ENCODE results near the gene RPS6KA3. TPM values are rescaled to one million over a fixed set of nuclear protein-coding genes. Genes with fewer than 3 reads are reported as not detected.

Gene RPS6KA3
- total and polyA plus RNA-seq, 9 of the 15 experiments (the other 6 are each of a cell fraction or from before 2014, with no cell fraction given) = 10.9 to 61.9 (median 37.4) TPM

- Histone ChIP-seq H3K9ac (ENCODE audit: insufficient read depth in 1 of 2, low read depth in 2 of 2, low read length in 2 of 2) (no peak overlapping the region), H3K4me1 (replicated peaks in 1 of 2; ENCODE audit: control insufficient read depth in 2 of 2, insufficient read depth in 2 of 2, low read length in 2 of 2) (no peaks in the 10 kb centered on the region), H3K79me2 (ENCODE audit: control insufficient read depth, insufficient read depth, low read length) (no peaks in the 10 kb centered on the region), H3K27me3 (ENCODE audit: control insufficient read depth in 2 of 2, insufficient read depth in 2 of 2, low read length in 2 of 2) (no peaks in the 10 kb centered on the region), H2AFZ (ENCODE audit: low read depth, low read length) (no peak overlapping the region), H3K9me3 (replicated peaks; ENCODE audit: control insufficient read depth, insufficient read depth, low read depth, low read length) (no peaks in the 10 kb centered on the region), H3K4me3 (no peak overlapping the region), H3K36me3 (ENCODE audit: control insufficient read depth, insufficient read depth, low read length) (no peaks in the 10 kb centered on the region), H3K27ac (ENCODE audit: extremely low read depth, low read depth, low read length) (no peak overlapping the region), H4K20me1 (replicated peaks; ENCODE audit: control insufficient read depth, insufficient read depth, low read length) (no peaks in the 10 kb centered on the region), H3K4me2 (ENCODE audit: insufficient read depth, low read length) (no peak overlapping the region), H3K9me1 (ENCODE audit: control insufficient read depth, insufficient read depth, low read length) (no peaks in the 10 kb centered on the region)
- TF ChIP-seq THRAP3 (IDR thresholded peaks at IDR 0.05; ENCODE audit: borderline replicate concordance) (no peak), ZNF740 (CRISPR knock-in tag; IDR thresholded peaks at IDR 0.05) (no peak), ZNF740 (tag; IDR thresholded peaks at IDR 0.05) (no peak), RNF219 (CRISPR knock-in tag; IDR thresholded peaks at IDR 0.05) (no peak), ZNF133 (CRISPR knock-in tag; IDR thresholded peaks at IDR 0.05) (no peak), HCFC1 (IDR thresholded peaks at IDR 0.05; ENCODE audit: low read depth, low read length) (no peak), ZC3H8 (IDR thresholded peaks at IDR 0.05) (no peak), ZNF384 (IDR thresholded peaks at IDR 0.05; ENCODE audit: low read depth, low read length) (no peak), FUS (optimal IDR thresholded peaks at IDR 0.05; ENCODE audit: low read depth, low read length) (no peak), ZNF282 (CRISPR knock-in tag; IDR thresholded peaks at IDR 0.05) (no peak), SNIP1 (IDR thresholded peaks at IDR 0.05; ENCODE audit: low read depth) (no peak), E2F4 (CRISPR knock-in tag; IDR thresholded peaks at IDR 0.05; ENCODE audit: low read depth) (no peak)
- ChIA-PET POLR2A (no interaction called here), CTCF (ENCODE audit: low intra/inter-chr PET ratio) (no interaction called here)
- FAIRE-seq = no peak
- BruUV-seq (replicated peaks) = no TSS peak
- no peak for ATAC-seq
- DNase-seq (ENCODE audit: extremely low read depth in 1 of 4, low spot score in 3 of 4) = no peak
- WGBS (ENCODE audit: insufficient coverage, low coverage, missing lambda C conversion rate) = 0% methylated on average over 2 of the region's 2 CpGs
- intact Hi-C loops (cut with micrococcal nuclease) = no loop called here
- in situ Hi-C loops (cut with MboI) = no loop called here
These were observed 28.2 kb upstream of the RPS6KA3 start for GRCh38 chrX:20294957-20295356.
